Endodermal cell (in vitro differentiated cells): ENCODE measurements around the gene TOP2A. TPM values are rescaled to one million over a fixed set of nuclear protein-coding genes. Genes with fewer than 3 reads are reported as not detected.
A peak's percentile ranks its signal among the peaks of the same experiment; 100 is the strongest.

Experiments
- DNase-seq: peaks from one replicate; pipeline ENCODE4 v3.0.0-alpha.2; 2017
- H3K27ac ChIP-seq: 2 replicates; pipeline ENCODE4 v1.5.1; 2013; ENCODE audit warnings: mild to moderate bottlenecking, low read depth, low read length, moderate library complexity
- H3K27me3 ChIP-seq: 2 replicates; pipeline ENCODE4 v1.6.1; 2013; ENCODE audit warnings: mild to moderate bottlenecking, low read length, moderate library complexity; ENCODE audit not compliant: insufficient read depth, control insufficient read depth, poor library complexity, severe bottlenecking
- H3K36me3 ChIP-seq: 2 replicates; pipeline ENCODE4 v1.7.0; 2013; ENCODE audit warnings: mild to moderate bottlenecking, low read length, moderate library complexity; ENCODE audit not compliant: control insufficient read depth, insufficient read depth
- H3K4me1 ChIP-seq: one replicate; pipeline ENCODE4 v1.7.0; 2013; ENCODE audit warnings: low read length; ENCODE audit not compliant: control insufficient read depth, insufficient read depth
- H3K4me3 ChIP-seq: 2 replicates; pipeline ENCODE4 v1.5.1; 2013; ENCODE audit warnings: mild to moderate bottlenecking, low read length, moderate library complexity
- H3K9ac ChIP-seq: 2 replicates; pipeline ENCODE4 v1.6.1; 2013; ENCODE audit warnings: mild to moderate bottlenecking, low read length, moderate library complexity; ENCODE audit not compliant: poor library complexity, severe bottlenecking; ENCODE audit errors: extremely low read depth
- H3K9me3 ChIP-seq: 2 replicates; pipeline ENCODE4 v1.6.1; 2013; ENCODE audit warnings: mild to moderate bottlenecking, low read length, moderate library complexity; ENCODE audit not compliant: control insufficient read depth
- H3K27ac Mint-ChIP-seq: 2 replicates; pipeline ENCODE4 v1.8.0; 2020; ENCODE audit warnings: mixed read lengths
- H3K27me3 Mint-ChIP-seq: 2 replicates; pipeline ENCODE4 v1.8.0; 2021; ENCODE audit warnings: mild to moderate bottlenecking, mixed read lengths; ENCODE audit not compliant: insufficient read depth
- H3K36me3 Mint-ChIP-seq: 2 replicates; pipeline ENCODE4 v1.8.0; 2020; ENCODE audit warnings: low read depth, mixed read lengths
- H3K4me1 Mint-ChIP-seq: 2 replicates; pipeline ENCODE4 v1.8.0; 2020; ENCODE audit warnings: mixed read lengths
- H3K4me3 Mint-ChIP-seq: 2 replicates; pipeline ENCODE4 v1.8.0; 2020; ENCODE audit warnings: mild to moderate bottlenecking, moderate library complexity, mixed read lengths
- H3K9me3 Mint-ChIP-seq: 2 replicates; pipeline ENCODE4 v1.8.0; 2020; ENCODE audit warnings: mild to moderate bottlenecking, mixed read lengths
- WGBS, 2 experiments: methylation state at CpG; one replicate each; pipeline versions ENCODE4 v1.1.5 to v1.1.7; 2013; ENCODE audit warnings: missing lambda C conversion rate in 2 of 2, mixed read lengths in 1 of 2; ENCODE audit not compliant: insufficient coverage in 1 of 2, insufficient read length in 1 of 2; 5-methylcytosine and 5-hydroxymethylcytosine counted together
- total RNA-seq, 2 donors: library from RNA; stranded (reverse); fragmentation: NEBNext Ultra II Directional in 1 of 2; extraction: Animal tissue kit (Norgen Biotek cat#: 25700) in 1 of 2; gene quantifications; 2 replicates in 1 of 2; 3 replicates in 1 of 2; pipeline ENCODE4 v1.2.1, GENCODE V29; 2021
- TF ChIP-seq, protein P1 (sequence below): fragments of 200-600 bp; sonication (generic); conservative IDR thresholded peaks from 2 replicates; pipeline ENCODE4 v1.5.0; 2021; ENCODE audit warnings: antibody characterized with exemption, mild to moderate bottlenecking

TOP2A gene
- total RNA-seq, 2 donors from 2014 or later: 173 to 246 TPM

DNA sequence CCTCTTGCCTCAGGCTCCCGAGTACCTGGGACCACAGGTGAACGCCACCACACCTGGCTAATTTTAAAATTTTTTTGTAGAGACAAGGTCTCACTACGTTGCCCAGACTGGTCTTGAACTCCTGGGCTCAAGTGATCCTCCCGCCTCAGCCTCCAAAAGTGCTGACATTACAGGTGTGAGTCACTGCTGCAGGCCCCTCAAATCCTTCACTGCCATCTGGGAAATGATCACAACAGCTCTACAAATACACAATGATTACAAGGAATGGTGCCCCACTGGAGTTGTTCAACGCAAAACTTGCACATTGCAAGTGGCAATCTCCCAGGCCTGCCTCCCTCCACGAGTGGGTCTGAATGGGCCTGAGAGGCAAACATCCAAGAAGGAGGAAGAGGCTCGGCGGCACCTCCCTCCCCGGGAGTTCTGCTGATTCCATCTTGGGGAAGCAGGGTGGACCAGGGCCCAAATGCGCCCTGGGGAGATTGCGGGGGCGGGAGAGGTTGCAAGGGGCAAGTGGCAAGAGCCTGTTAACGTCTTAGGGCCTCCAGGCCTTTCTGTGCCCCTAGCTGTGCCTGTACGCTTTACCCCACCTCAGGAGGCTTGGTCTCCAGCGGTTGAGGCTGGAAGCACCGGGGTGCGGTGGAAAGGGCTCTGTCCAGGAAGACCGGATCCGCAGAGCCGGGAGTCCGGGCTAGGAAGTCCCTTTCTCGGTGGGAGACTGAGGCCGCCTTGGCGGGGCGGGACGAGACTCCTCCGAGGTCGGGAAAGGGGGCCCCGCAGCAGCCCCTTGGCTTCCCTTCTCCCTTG lies 24.9 kb upstream of the TOP2A start:
- no peak for DNase-seq
- H3K27ac ChIP-seq: no peak overlapping the region
- peak overlapping the region; percentile 73 for H3K4me3 ChIP-seq
- H3K4me1 Mint-ChIP-seq: peaks cover 22% of the 10 kb centered on the region
- no peak overlapping the region for H3K27ac Mint-ChIP-seq
- H3K36me3 Mint-ChIP-seq: no peaks in the 10 kb centered on the region
- peak overlapping the region; percentile 67 for H3K4me3 Mint-ChIP-seq
- TF ChIP-seq, protein P1, sequence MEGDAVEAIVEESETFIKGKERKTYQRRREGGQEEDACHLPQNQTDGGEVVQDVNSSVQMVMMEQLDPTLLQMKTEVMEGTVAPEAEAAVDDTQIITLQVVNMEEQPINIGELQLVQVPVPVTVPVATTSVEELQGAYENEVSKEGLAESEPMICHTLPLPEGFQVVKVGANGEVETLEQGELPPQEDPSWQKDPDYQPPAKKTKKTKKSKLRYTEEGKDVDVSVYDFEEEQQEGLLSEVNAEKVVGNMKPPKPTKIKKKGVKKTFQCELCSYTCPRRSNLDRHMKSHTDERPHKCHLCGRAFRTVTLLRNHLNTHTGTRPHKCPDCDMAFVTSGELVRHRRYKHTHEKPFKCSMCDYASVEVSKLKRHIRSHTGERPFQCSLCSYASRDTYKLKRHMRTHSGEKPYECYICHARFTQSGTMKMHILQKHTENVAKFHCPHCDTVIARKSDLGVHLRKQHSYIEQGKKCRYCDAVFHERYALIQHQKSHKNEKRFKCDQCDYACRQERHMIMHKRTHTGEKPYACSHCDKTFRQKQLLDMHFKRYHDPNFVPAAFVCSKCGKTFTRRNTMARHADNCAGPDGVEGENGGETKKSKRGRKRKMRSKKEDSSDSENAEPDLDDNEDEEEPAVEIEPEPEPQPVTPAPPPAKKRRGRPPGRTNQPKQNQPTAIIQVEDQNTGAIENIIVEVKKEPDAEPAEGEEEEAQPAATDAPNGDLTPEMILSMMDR: no peak
- WGBS, 2 experiments: 40 to 42% methylated on average over 20 to 29 of the region's 29 CpGs
- peaks cover 4% of the 10 kb centered on the region for H3K27me3 ChIP-seq
- H3K4me1 ChIP-seq: peaks cover 4% of the 10 kb centered on the region
- H3K9me3 Mint-ChIP-seq: no peaks in the 10 kb centered on the region
- H3K27me3 Mint-ChIP-seq: peaks cover 10% of the 10 kb centered on the region
- H3K9me3 ChIP-seq: no peaks in the 10 kb centered on the region
- H3K9ac ChIP-seq: peak overlapping the region; percentile 34
- no peaks in the 10 kb centered on the region for H3K36me3 ChIP-seq

GRCh38 chr17:40440166-40440565 lies 22.5 kb upstream of the TOP2A start:
- no peaks in the 10 kb centered on the region for H3K36me3 ChIP-seq
- 93 to 96% methylated on average over 4 of the region's 4 CpGs for WGBS, 2 experiments
- no peak overlapping the region for H3K27ac ChIP-seq
- no peaks in the 10 kb centered on the region for H3K9me3 ChIP-seq
- Mint-ChIP-seq H3K4me1 (peaks cover 16% of the 10 kb centered on the region), H3K4me3 (no peak overlapping the region), H3K36me3 (no peaks in the 10 kb centered on the region), H3K27ac (no peak overlapping the region), H3K27me3 (peaks cover 14% of the 10 kb centered on the region), H3K9me3 (no peaks in the 10 kb centered on the region)
- H3K27me3 ChIP-seq: peaks cover 4% of the 10 kb centered on the region
- no peak overlapping the region for H3K9ac ChIP-seq
- peaks cover 4% of the 10 kb centered on the region for H3K4me1 ChIP-seq
- TF ChIP-seq, protein P1: no peak
- DNase-seq: no peak
- no peak overlapping the region for H3K4me3 ChIP-seq

DNA sequence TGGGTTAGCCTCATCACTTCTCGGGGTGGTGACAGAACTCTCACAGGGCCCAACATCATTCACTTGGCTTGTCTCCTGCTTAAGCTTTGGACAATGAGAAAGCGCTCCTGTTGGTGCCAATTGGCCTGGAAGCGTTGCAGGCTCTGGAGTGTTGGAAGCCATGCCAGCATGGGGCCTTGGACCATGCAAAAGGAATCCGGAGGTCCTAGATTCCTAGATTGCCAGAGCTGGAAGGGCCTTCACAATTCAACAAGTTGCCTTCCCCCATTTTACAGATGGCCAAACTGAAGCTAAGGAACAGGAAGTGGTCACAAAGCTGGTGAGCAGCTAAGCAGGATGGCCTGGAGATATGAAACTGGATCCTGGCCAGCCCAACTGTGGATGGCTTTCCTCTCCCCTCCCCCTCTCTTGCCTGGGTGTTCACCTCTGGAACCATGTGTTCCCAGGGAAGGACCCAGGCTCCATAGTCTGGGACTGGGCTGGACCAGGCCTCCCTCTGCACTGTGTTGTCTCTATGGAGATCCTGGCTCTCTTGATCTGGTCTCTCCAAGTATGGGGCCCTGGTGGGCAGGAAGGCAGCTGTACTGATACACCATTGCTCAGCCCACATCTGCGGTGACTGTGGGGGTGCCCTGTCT lies 19.5 kb upstream of the TOP2A start:
- DNase-seq: no peak
- peaks cover 2% of the 10 kb centered on the region for H3K4me1 Mint-ChIP-seq
- TF ChIP-seq, protein P1: no peak
- H3K27ac Mint-ChIP-seq: no peak overlapping the region
- Histone ChIP-seq H3K27ac (no peak overlapping the region), H3K27me3 (peaks cover under 1% of the 10 kb centered on the region), H3K9me3 (no peaks in the 10 kb centered on the region), H3K4me3 (no peak overlapping the region), H3K9ac (no peak overlapping the region), H3K36me3 (no peaks in the 10 kb centered on the region), H3K4me1 (no peaks in the 10 kb centered on the region)
- H3K4me3 Mint-ChIP-seq: no peak overlapping the region
- no peaks in the 10 kb centered on the region for H3K36me3 Mint-ChIP-seq
- WGBS, 2 experiments: 89 to 92% methylated on average over 3 to 5 of the region's 5 CpGs
- peaks cover 5% of the 10 kb centered on the region for H3K27me3 Mint-ChIP-seq
- no peaks in the 10 kb centered on the region for H3K9me3 Mint-ChIP-seq
